Measurements from ENCODE around the gene DIP2B. TPM values are rescaled to one million over a fixed set of nuclear protein-coding genes. Genes with fewer than 3 reads are reported as not detected.
"Not testable (repeated sequence)": the region's sequence is repeated elsewhere in the genome, so short reads cannot be mapped to it uniquely, and the experiment has no call there.

DIP2B gene
- polyA plus RNA-seq, 1 of the 3 experiments (the other 2 are of a cell fraction): 6.6 TPM

GRCh38 chr12:50768391-50768790, 263.6 kb downstream of the DIP2B start (continued):
- TF ChIP-seq PBX3 (IDR thresholded peaks at IDR 0.05): no peak
- TF ChIP-seq RAD21 (IDR thresholded peaks at IDR 0.05; ENCODE audit: low read length): no peak

DNA sequence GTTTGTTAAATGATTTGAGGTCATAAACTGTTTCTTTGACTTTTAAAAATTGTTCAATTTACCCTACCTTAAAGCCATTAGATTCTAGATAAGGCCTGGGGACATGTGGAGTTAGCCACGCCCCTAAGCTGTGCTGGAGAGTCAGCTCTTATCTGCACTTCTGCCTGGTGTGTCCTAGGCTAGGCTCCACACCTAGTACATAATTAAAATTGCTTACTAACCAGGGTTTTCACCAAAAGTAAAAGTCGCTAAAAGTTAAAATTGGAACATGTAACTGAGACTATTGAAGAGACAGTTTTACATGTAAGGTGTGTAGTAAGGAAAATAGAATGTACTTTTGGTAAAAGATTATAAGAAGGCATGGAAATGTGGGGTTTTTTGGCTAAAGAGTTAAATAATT, 264.0 kb downstream of the DIP2B start:
- TF ChIP-seq GATA2 (CRISPR knock-in tag; IDR thresholded peaks at IDR 0.05): peak; percentile 56
- H3K9ac ChIP-seq; DNase-seq; H3K4me2 ChIP-seq; H3K27ac ChIP-seq (ENCODE audit: low read depth in 2 of 2, low read length in 1 of 2); H3K9me2 ChIP-seq; POLR2A ChIA-PET; H2AFZ ChIP-seq (ENCODE audit: low read depth); H3K4me1 ChIP-seq (ENCODE audit: control insufficient read depth in 1 of 2, insufficient read depth in 2 of 2, low read depth in 1 of 2, low read length in 1 of 2); H3K9me3 ChIP-seq; H3F3A ChIP-seq (replicated peaks; ENCODE audit: insufficient read depth); H3K4me3 ChIP-seq (ENCODE audit: low read depth in 2 of 2, low read length in 1 of 2); H3K27me3 ChIP-seq (ENCODE audit: insufficient read depth): not testable (repeated sequence)
- WGBS (ENCODE audit: low lambda C conversion rate): 90% methylated on average over 2 of the region's 2 CpGs
- CTCF ChIA-PET: interaction anchor here (2.7 kb wide), 1 partner anchor 218 kb away, joined by 14 read pairs; no protein-coding TSS in a partner anchor
- peaks cover 0 to 21% of the 10 kb centered on the region in 2 experiments for H3K36me3 ChIP-seq (replicated peaks in 1 of 2; ENCODE audit: control insufficient read depth in 1 of 2, insufficient read depth in 2 of 2, low read length in 1 of 2)
- H4K20me1 ChIP-seq (ENCODE audit: insufficient read depth): peaks cover 17% of the 10 kb centered on the region
- peaks cover 89% of the 10 kb centered on the region for H3K79me2 ChIP-seq (ENCODE audit: insufficient read depth)

DNA sequence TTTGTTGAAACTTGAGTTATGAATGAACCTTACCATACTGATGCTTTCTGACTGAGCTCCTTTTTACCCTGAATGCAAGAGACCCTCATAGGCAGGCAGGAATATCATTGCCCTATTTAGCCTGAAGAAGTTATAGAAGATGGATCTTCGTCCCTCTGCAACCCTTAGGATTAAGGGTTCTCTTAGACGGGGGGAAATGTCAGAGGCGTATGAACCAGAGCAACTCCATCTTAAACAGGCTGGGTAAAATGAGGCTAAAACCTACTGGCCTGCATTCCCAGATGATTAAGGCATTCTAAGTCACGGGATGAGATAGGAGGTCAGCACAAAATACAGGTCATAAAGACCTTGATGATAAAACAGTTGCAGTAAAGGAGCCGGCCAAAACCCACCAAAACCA, 266.6 kb downstream of the DIP2B start:
- Histone ChIP-seq H3K79me2 (ENCODE audit: insufficient read depth) (peaks cover 93% of the 10 kb centered on the region), H3K27ac (ENCODE audit: low read depth in 2 of 2, low read length in 1 of 2) (no peak overlapping the region), H3K27me3 (ENCODE audit: insufficient read depth) (no peaks in the 10 kb centered on the region), H3K9ac (no peak overlapping the region), H3K36me3 (replicated peaks in 1 of 2; ENCODE audit: control insufficient read depth in 1 of 2, insufficient read depth in 2 of 2, low read length in 1 of 2) (peaks cover 0 to 21% of the 10 kb centered on the region in 2 experiments), H3K4me3 (ENCODE audit: low read depth in 2 of 2, low read length in 1 of 2) (no peak overlapping the region), H3K4me2 (no peak overlapping the region), H3K4me1 (ENCODE audit: control insufficient read depth in 1 of 2, insufficient read depth in 2 of 2, low read depth in 1 of 2, low read length in 1 of 2) (peaks cover 0 to 5% of the 10 kb centered on the region in 2 experiments; a peak in 1 of 4 replicates), H4K20me1 (ENCODE audit: insufficient read depth) (peaks cover 7% of the 10 kb centered on the region; the same call in 1 of the 2 replicates), H3K9me2 (no peaks in the 10 kb centered on the region), H2AFZ (ENCODE audit: low read depth) (no peak overlapping the region), H3K9me3 (no peaks in the 10 kb centered on the region), H3F3A (replicated peaks; ENCODE audit: insufficient read depth) (no peaks in the 10 kb centered on the region)
- ChIA-PET CTCF (no interaction called here), POLR2A (no interaction called here)
- DNase-seq: no peak
- TF ChIP-seq TCF12 (IDR thresholded peaks at IDR 0.05) (no peak), EP300 (IDR thresholded peaks at IDR 0.05; ENCODE audit: borderline replicate concordance in 1 of 2, low read depth in 1 of 2, low read length in 1 of 2) (no peak), FOXM1 (IDR thresholded peaks at IDR 0.05; ENCODE audit: low read depth) (no peak), POLR2AphosphoS5 (IDR thresholded peaks at IDR 0.05; ENCODE audit: low read depth, low read length) (no peak), IRF3 (IDR thresholded peaks at IDR 0.05; ENCODE audit: low read depth, low read length) (no peak), TEAD4 (IDR thresholded peaks at IDR 0.05; ENCODE audit: borderline replicate concordance, insufficient read depth) (no peak), RXRA (IDR thresholded peaks at IDR 0.05; ENCODE audit: borderline replicate concordance, low read depth) (no peak)
- TF ChIP-seq, protein P1, sequence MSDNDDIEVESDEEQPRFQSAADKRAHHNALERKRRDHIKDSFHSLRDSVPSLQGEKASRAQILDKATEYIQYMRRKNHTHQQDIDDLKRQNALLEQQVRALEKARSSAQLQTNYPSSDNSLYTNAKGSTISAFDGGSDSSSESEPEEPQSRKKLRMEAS (IDR thresholded peaks at IDR 0.05; ENCODE audit: low read depth): no peak
- 98% methylated on average over 5 of the region's 5 CpGs for WGBS (ENCODE audit: low lambda C conversion rate)
